GM12878 (cell line): ENCODE data around the gene RAB3C. TPM values are rescaled to one million over a fixed set of nuclear protein-coding genes. Genes with fewer than 3 reads are reported as not detected.

Experiments used
- ATAC-seq: fragments of 200-7000 bp; cut with Tn5 transposase; 3 replicates; pipeline ENCODE4 v1.9.1; 2020; ENCODE audit warnings: mild to moderate bottlenecking, moderate library complexity
- BruUV-seq: library from RNA; stranded (reverse); fragments of 400-500 nt; replicated peaks from 2 replicates; lab custom pipeline; 2021; lab: Mats Ljungman, UMichigan
- CTCF ChIA-PET: fragments of 300-600 bp; sonication (Branson Sonifier 250); formaldehyde crosslinking; extraction: SDS; loops from one replicate; lab custom pipeline; 2021; ENCODE audit warnings: inconsistent platforms; lab: Yijun Ruan, JAX
- POLR2A ChIA-PET: fragments of 350-600 bp; formaldehyde crosslinking; extraction: SDS; loops from one replicate; lab custom pipeline; 2021; ENCODE audit warnings: inconsistent platforms; lab: Charles Lee
- RAD21 ChIA-PET: fragments of 300-600 bp; sonication (Branson Sonifier 250); formaldehyde crosslinking; loops from one replicate; lab custom pipeline; 2023; ENCODE audit warnings: antibody characterized with exemption; ENCODE audit not compliant: unreplicated experiment; lab: Charles Lee
- SMC1A ChIA-PET: fragments of 300-600 bp; sonication (Branson Sonifier 250); formaldehyde crosslinking; loops from one replicate; lab custom pipeline; 2023; ENCODE audit not compliant: unreplicated experiment, uncharacterized antibody; lab: Charles Lee
- DNase-seq: peaks from one replicate; pipeline ENCODE4 v3.0.0-alpha.2; 2011; ENCODE audit warnings: low read depth, low spot score
- FAIRE-seq: peaks from 3 replicates; lab custom pipeline; 2011; peaks lifted over from hg19 to GRCh38; lab: Jason Lieb, UNC
- H2AFZ ChIP-seq: 2 replicates; pipeline ENCODE4 v1.6.0; 2011; ENCODE audit warnings: low read depth, low read length, control low read depth; ENCODE audit not compliant: control insufficient read depth
- H3K27ac ChIP-seq: 2 replicates; pipeline ENCODE4 v1.5.1; 2011; ENCODE audit warnings: control low read depth; ENCODE audit not compliant: control insufficient read depth, insufficient read depth
- H3K27me3 ChIP-seq, 2 experiments: replicated peaks in 1 of 2; 2 replicates each; pipeline versions ENCODE4 v1.6.0 to v1.6.1; 2011; ENCODE audit warnings: low read length in 1 of 2; ENCODE audit not compliant: control insufficient read depth in 2 of 2, insufficient read depth in 2 of 2
- H3K36me3 ChIP-seq, 2 experiments: 2 replicates each; pipeline ENCODE4 v1.5.1; 2011; ENCODE audit warnings: low read length in 1 of 2; ENCODE audit not compliant: control insufficient read depth in 2 of 2, insufficient read depth in 2 of 2
- H3K4me1 ChIP-seq: 2 replicates; pipeline ENCODE4 v1.6.1; 2011; ENCODE audit warnings: mild to moderate bottlenecking, low read length, moderate library complexity, mixed read lengths; ENCODE audit not compliant: control insufficient read depth, insufficient read depth
- H3K4me2 ChIP-seq: 2 replicates; pipeline ENCODE4 v1.6.0; 2011; ENCODE audit warnings: control low read depth; ENCODE audit not compliant: control insufficient read depth, insufficient read depth
- H3K4me3 ChIP-seq: fragments of 200-600 bp; sonication (generic); 2 replicates; pipeline ENCODE4 v1.5.1; 2016
- H3K79me2 ChIP-seq: 2 replicates; pipeline ENCODE4 v1.6.0; 2011; ENCODE audit warnings: low read length; ENCODE audit not compliant: control insufficient read depth, insufficient read depth
- H3K9ac ChIP-seq: 2 replicates; pipeline ENCODE4 v1.8.0; 2011; ENCODE audit warnings: low read length, control low read depth, mixed read lengths; ENCODE audit not compliant: control insufficient read depth, insufficient read depth
- H3K9me3 ChIP-seq: replicated peaks from 3 replicates; pipeline ENCODE4 v1.5.1; 2011; ENCODE audit warnings: mild to moderate bottlenecking, low read length; ENCODE audit not compliant: control insufficient read depth, insufficient read depth
- H4K20me1 ChIP-seq: 2 replicates; pipeline ENCODE4 v1.6.0; 2011; ENCODE audit not compliant: control insufficient read depth, insufficient read depth
- CHD1 ChIP-seq: IDR thresholded peaks from 2 replicates; pipeline ENCODE4 v1.6.1; 2012; ENCODE audit warnings: low read depth, low read length, improper control_type of control experiment
- ESRRA ChIP-seq: IDR thresholded peaks from 2 replicates; pipeline ENCODE4 v1.6.1; 2012; ENCODE audit warnings: mild to moderate bottlenecking, low read length, improper control_type of control experiment
- ETV6 ChIP-seq, 2 experiments: fragments of 450-650 bp in 1 of 2; IDR thresholded peaks in 1 of 2; conservative IDR thresholded peaks in 1 of 2; 2 replicates each; pipeline ENCODE4 v1.6.1; 2014; ENCODE audit warnings: antibody characterized with exemption in 1 of 2, borderline replicate concordance in 1 of 2, low read depth in 1 of 2, mild to moderate bottlenecking in 1 of 2, moderate library complexity in 1 of 2
- HDAC6 ChIP-seq: fragments of 200-600 bp; sonication (generic); IDR thresholded peaks from one replicate; pipeline ENCODE4 v1.8.0; 2017; ENCODE audit warnings: antibody characterized with exemption; ENCODE audit not compliant: unreplicated experiment
- JUNB ChIP-seq: IDR thresholded peaks from 2 replicates; pipeline ENCODE4 v1.6.1; 2016; ENCODE audit warnings: antibody characterized with exemption, mild to moderate bottlenecking
- KAT2A ChIP-seq: conservative IDR thresholded peaks from 2 replicates; pipeline ENCODE4 v1.6.1; 2011; ENCODE audit warnings: low read depth, low read length; ENCODE audit not compliant: control insufficient read depth
- KDM1A ChIP-seq: fragments of 200-600 bp; sonication (generic); IDR thresholded peaks from 2 replicates; pipeline ENCODE4 v1.6.1; 2016; ENCODE audit warnings: borderline replicate concordance
- MYC ChIP-seq: IDR thresholded peaks from 2 replicates; pipeline ENCODE4 v1.6.1; 2011; ENCODE audit warnings: mild to moderate bottlenecking, low read length, moderate library complexity, inconsistent platforms; ENCODE audit not compliant: insufficient read depth, insufficient replicate concordance, insufficient read length, severe bottlenecking
- PML ChIP-seq: IDR thresholded peaks from 2 replicates; pipeline ENCODE4 v1.6.1; 2012; ENCODE audit warnings: low read length, inconsistent platforms
- SIX5 ChIP-seq: IDR thresholded peaks from 2 replicates; pipeline ENCODE4 v1.6.1; 2011; ENCODE audit warnings: mild to moderate bottlenecking, low read depth, low read length, moderate library complexity; ENCODE audit not compliant: severe bottlenecking
- SREBF1 ChIP-seq: IDR thresholded peaks from 2 replicates; pipeline ENCODE4 v1.6.1; 2012; ENCODE audit warnings: mild to moderate bottlenecking, low read length
- ZNF622 ChIP-seq: fragments of 450-650 bp; IDR thresholded peaks from 2 replicates; pipeline ENCODE4 v1.6.1; 2017; ENCODE audit warnings: mild to moderate bottlenecking, inconsistent platforms
- WGBS: methylation state at CpG from one replicate; pipeline ENCODE4 v1.1.6; 2016; ENCODE audit warnings: low lambda C conversion rate; ENCODE audit not compliant: insufficient replicate concordance, insufficient coverage; ENCODE audit errors: missing lambda C conversion rate; 5-methylcytosine and 5-hydroxymethylcytosine counted together
- in situ Hi-C: fragments of 300-500 bp; cut with MboI; formaldehyde crosslinking; loops from 9 replicates; pipeline ENCODE4 v1.14.3; 2018; ENCODE audit warnings: mixed read lengths
- intact Hi-C: fragments of 100-400 bp; cut with micrococcal nuclease; formaldehyde crosslinking; loops from one replicate; pipeline ENCODE4 v1.14.2; 2022; ENCODE audit not compliant: unreplicated experiment
- polyA plus RNA-seq, 11 experiments: library from polyadenylated mRNA; depleted of rRNA in 4 of 11; unstranded in 6 of 11; stranded (reverse) in 5 of 11; fragments of >200 nt; fragmentation: Nextera tagmentation in 4 of 11; fragmentation: Illumina TruSeq in 1 of 11; extraction: Ambion mirVana in 4 of 11; extraction: Trizol in 1 of 11; gene quantifications; 1 replicate in 1 of 11; 2 replicates in 10 of 11; pipeline versions ENCODE4 v1.2.1 to v1.2.3, GENCODE V29; 2011 to 2016; ENCODE audit warnings: inconsistent platforms in 2 of 11, missing spikeins in 2 of 11, low read depth in 1 of 11
- total RNA-seq, 4 experiments: library from RNA; depleted of rRNA in 3 of 4; stranded (reverse); fragments of >200 nt in 3 of 4; fragmentation: Illumina TruSeq in 1 of 4; extraction: Trizol in 1 of 4; gene quantifications; 2 replicates each; pipeline versions ENCODE4 v1.2.1 to v1.2.3, GENCODE V29; 2013 to 2021

Gene RAB3C
- total and polyA plus RNA-seq, 10 of the 15 experiments (the other 5 are each of a cell fraction or from before 2014, with no cell fraction given): not detected

GRCh38 chr5:58875599-58875998 is 292.7 kb downstream of the RAB3C start:
- intact Hi-C loops: no loop called here
- H3K4me1 ChIP-seq: no peaks in the 10 kb centered on the region
- H3K9ac ChIP-seq: no peak overlapping the region
- FAIRE-seq (no peak), ATAC-seq (no peak), DNase-seq (no peak)
- RAD21 ChIA-PET: no interaction called here
- POLR2A ChIA-PET: interaction anchor here (0.7 kb wide), 1 partner anchor 16 kb away, joined by 7 read pairs; no protein-coding TSS in a partner anchor
- 40% methylated on average over 3 of the region's 3 CpGs for WGBS
- no peak overlapping the region for H3K27ac ChIP-seq
- H3K36me3 ChIP-seq: no peaks in the 10 kb centered on the region
- SMC1A ChIA-PET: interaction anchor here (1.1 to 3.5 kb wide), 3 partner anchors 11 to 132 kb away, joined by 3 to 15 read pairs (median 6); no protein-coding TSS in a partner anchor
- H3K9me3 ChIP-seq: no peaks in the 10 kb centered on the region
- BruUV-seq: no TSS peak
- in situ Hi-C loops: no loop called here
- CTCF ChIA-PET: interaction anchor here (0.9 to 7.8 kb wide), 5 partner anchors 11 to 131 kb away, joined by 3 to 56 read pairs (median 5); no protein-coding TSS in a partner anchor
- H2AFZ ChIP-seq: no peak overlapping the region
- no peaks in the 10 kb centered on the region for H3K79me2 ChIP-seq
- no peaks in the 10 kb centered on the region; the same call in 1 of the 2 replicates for H4K20me1 ChIP-seq
- TF ChIP-seq SREBF1 (no peak), PML (no peak), CHD1 (no peak), HDAC6 (no peak), ZNF622 (no peak), KDM1A (no peak), SIX5 (no peak), ESRRA (no peak), ETV6 (conservative IDR thresholded peaks at IDR 0.05 in 1 of 2, IDR thresholded peaks at IDR 0.05 in 1 of 2; ENCODE audit: borderline replicate concordance in 1 of 2, low read depth in 1 of 2) (no peak), JUNB (no peak), MYC (no peak), KAT2A (no peak)
- no peaks in the 10 kb centered on the region for H3K27me3 ChIP-seq
- no peak overlapping the region for H3K4me2 ChIP-seq
- no peak overlapping the region for H3K4me3 ChIP-seq
